ENCODE measurements around the gene NLRP2B.
"Not testable (repeated sequence)": the region's sequence is repeated elsewhere in the genome, so short reads cannot be mapped to it uniquely, and the experiment has no call there.

The NLRP2B gene

GRCh38 chrX:57680160-57680559 is at the start of gene NLRP2B:
TSS of gene NLRP2B (minus strand) at chrX:57680260.
- DNase-seq (ENCODE audit: low read depth in 2 of 2): no peak

- not testable (repeated sequence) for DNase-seq (ENCODE audit: low read depth in 2 of 2)
These were observed 45.9 kb upstream of the NLRP2B start for GRCh38 chrX:57725995-57726394.

- DNase-seq (ENCODE audit: low read depth in 2 of 2): no peak
These were observed 1.3 kb upstream of the NLRP2B start for GRCh38 chrX:57681341-57681740.

- no peak for DNase-seq (ENCODE audit: low read depth in 2 of 2)
These were observed 1.2 kb downstream of the NLRP2B start for GRCh38 chrX:57678686-57679428.

- DNase-seq (ENCODE audit: low read depth in 2 of 2): no peak
These were observed 2.8 kb downstream of the NLRP2B start for GRCh38 chrX:57677132-57677858.

GRCh38 chrX:57675320-57675719 is 4.7 kb downstream of the NLRP2B start:
- DNase-seq (ENCODE audit: low read depth in 2 of 2): no peak

GRCh38 chrX:57674861-57675260 is 5.2 kb downstream of the NLRP2B start:
- DNase-seq (ENCODE audit: low read depth in 2 of 2): no peak

GRCh38 chrX:57669961-57670360 is 10.1 kb downstream of the NLRP2B start:
- no peak for DNase-seq (ENCODE audit: low read depth in 2 of 2)

GRCh38 chrX:57667010-57667409 is 13.1 kb downstream of the NLRP2B start:
- DNase-seq (ENCODE audit: low read depth in 2 of 2): no peak

GRCh38 chrX:57655065-57655464 is 25.0 kb downstream of the NLRP2B start:
- no peak for DNase-seq (ENCODE audit: low read depth in 2 of 2)

- DNase-seq (ENCODE audit: low read depth in 2 of 2): no peak
These were observed 27.4 kb downstream of the NLRP2B start for GRCh38 chrX:57652705-57653104.

GRCh38 chrX:57651169-57651919 is 28.7 kb downstream of the NLRP2B start:
- no peak for DNase-seq (ENCODE audit: low read depth in 2 of 2)

- no peak for DNase-seq (ENCODE audit: low read depth in 2 of 2)
These were observed 33.0 kb downstream of the NLRP2B start for GRCh38 chrX:57647020-57647419.

- no peak for DNase-seq (ENCODE audit: low read depth in 2 of 2)
These were observed 36.4 kb downstream of the NLRP2B start for GRCh38 chrX:57643698-57644097.

GRCh38 chrX:57641338-57641737 is 38.7 kb downstream of the NLRP2B start:
- DNase-seq (ENCODE audit: low read depth in 2 of 2): no peak

GRCh38 chrX:57640674-57641016 is 39.4 kb downstream of the NLRP2B start:
- DNase-seq (ENCODE audit: low read depth in 2 of 2): no peak

GRCh38 chrX:57629438-57629837 is 50.6 kb downstream of the NLRP2B start:
- not testable (repeated sequence) for DNase-seq (ENCODE audit: low read depth in 2 of 2)
